K562 (cell line): ENCODE data around the gene SH3BP5. TPM values are rescaled to one million over a fixed set of nuclear protein-coding genes. Genes with fewer than 3 reads are reported as not detected.

Experiments
- ARID4B ChIP-seq: sonication (generic); formaldehyde crosslinking; IDR thresholded peaks from 2 replicates; pipeline ENCODE4 v1.8.0; 2022; ENCODE audit warnings: mild to moderate bottlenecking, missing genetic modification reagents
- BMI1 ChIP-seq: fragments of 150-350 bp; IDR thresholded peaks from 2 replicates; pipeline ENCODE4 v1.6.1; 2014; ENCODE audit warnings: low read length
- CBX2 ChIP-seq: fragments of 200-600 bp; sonication (generic); IDR thresholded peaks from one replicate; pipeline ENCODE4 v1.6.1; 2012; ENCODE audit warnings: mild to moderate bottlenecking, low read length, inconsistent platforms; ENCODE audit not compliant: insufficient read depth, poor library complexity, severe bottlenecking
- EP300 ChIP-seq: IDR thresholded peaks from 2 replicates; pipeline ENCODE4 v1.6.1; 2012; ENCODE audit warnings: low read length, improper control_type of control experiment
- GTF2A2 ChIP-seq: IDR thresholded peaks from 2 replicates; pipeline ENCODE4 v1.6.1; 2016; ENCODE audit warnings: mild to moderate bottlenecking, missing genetic modification characterization, missing compliant biosample characterization
- HES1 ChIP-seq: fragments of 450-650 bp; IDR thresholded peaks from 2 replicates; pipeline ENCODE4 v1.6.1; 2016; ENCODE audit warnings: low read depth, mild to moderate bottlenecking, moderate library complexity
- HOMEZ ChIP-seq: fragments of 250-450 bp; sonication (Bioruptor Pico); IDR thresholded peaks from 2 replicates; pipeline ENCODE4 v1.4.0; 2020; ENCODE audit warnings: mild to moderate bottlenecking, moderate library complexity
- JUN ChIP-seq, 2 experiments: sonication (generic) in 1 of 2; formaldehyde crosslinking in 1 of 2; IDR thresholded peaks; 2 replicates each; pipeline versions ENCODE4 v1.6.1 to v1.8.0; 2012 to 2022; ENCODE audit warnings: borderline replicate concordance in 2 of 2, mild to moderate bottlenecking in 2 of 2, improper control_type of control experiment in 1 of 2, low read depth in 1 of 2, low read length in 1 of 2, missing genetic modification reagents in 1 of 2
- MTA1 ChIP-seq: fragments of 450-650 bp; IDR thresholded peaks from 2 replicates; pipeline ENCODE4 v1.6.1; 2017; ENCODE audit warnings: borderline replicate concordance
- NEUROD1 ChIP-seq: fragments of 150-350 bp; IDR thresholded peaks from 2 replicates; pipeline ENCODE4 v1.6.1; 2014; ENCODE audit warnings: borderline replicate concordance, low read length, low read depth; ENCODE audit not compliant: partially characterized antibody
- POU5F1 ChIP-seq: fragments of 150-350 bp; IDR thresholded peaks from 2 replicates; pipeline ENCODE4 v1.6.1; 2014; ENCODE audit warnings: borderline replicate concordance, low read length, low read depth, mild to moderate bottlenecking; ENCODE audit not compliant: partially characterized antibody
- ZFP30 ChIP-seq: fragments of 250-450 bp; sonication (Bioruptor Pico); IDR thresholded peaks from 2 replicates; pipeline ENCODE4 v1.8.0; 2022; ENCODE audit warnings: moderate library complexity, mild to moderate bottlenecking, inconsistent platforms, borderline replicate concordance
- ZNF785 ChIP-seq: fragments of 250-450 bp; sonication (Bioruptor Pico); IDR thresholded peaks from 2 replicates; pipeline ENCODE4 v1.4.0; 2020; ENCODE audit warnings: mild to moderate bottlenecking
- polyA plus RNA-seq, 8 experiments: library from polyadenylated mRNA; depleted of rRNA in 4 of 8; stranded (reverse) in 5 of 8; unstranded in 3 of 8; fragments of >200 nt; fragmentation: Nextera tagmentation in 2 of 8; fragmentation: Illumina TruSeq in 1 of 8; extraction: Ambion mirVana in 2 of 8; extraction: Trizol in 1 of 8; gene quantifications; 2 replicates each; pipeline versions ENCODE4 v1.2.1 to v1.2.3, GENCODE V29; 2011 to 2014; ENCODE audit warnings: inconsistent platforms in 1 of 8, missing spikeins in 1 of 8
- total RNA-seq, 7 experiments: library from RNA; depleted of rRNA in 6 of 7; stranded (reverse); fragments of >200 nt in 6 of 7; fragmentation: Illumina TruSeq in 2 of 7; extraction: Trizol in 2 of 7; gene quantifications; 2 replicates each; pipeline versions ENCODE4 v1.2.1 to v1.2.3, GENCODE V29; 2011 to 2021; ENCODE audit warnings: low replicate concordance in 1 of 7

Gene SH3BP5
- total and polyA plus RNA-seq, 9 of the 15 experiments (the other 6 are each of a cell fraction or from before 2014, with no cell fraction given) = 2.9 to 29.0 (median 14.9) TPM

- no peak for TF ChIP-seq HOMEZ (CRISPR knock-in tag)
- TF ChIP-seq NEUROD1 = peak; percentile 30
- no peak for TF ChIP-seq HES1
- no peak for TF ChIP-seq ZNF785 (CRISPR knock-in tag)
- TF ChIP-seq ARID4B (CRISPR knock-in tag) = peak; percentile 76; the same call in 1 of the 2 replicates
- no peak for TF ChIP-seq CBX2
- no peak for TF ChIP-seq POU5F1
- no peak for TF ChIP-seq BMI1
- 0 out of 2 replicates have a peak, but pooled peaks have one; percentile 13 for TF ChIP-seq JUN (IDR thresholded peaks at IDR 0.05; ENCODE audit: borderline replicate concordance, low read depth, low read length)
- TF ChIP-seq JUN (CRISPR knock-in tag; IDR thresholded peaks at IDR 0.05; ENCODE audit: borderline replicate concordance) = no peak
- TF ChIP-seq GTF2A2 (tag) = no peak
- TF ChIP-seq EP300 = no peak
- no peak for TF ChIP-seq MTA1
- no peak for TF ChIP-seq ZFP30 (CRISPR knock-in tag)
Measured at GRCh38 chr3:15332405-15333098, at the start of gene SH3BP5 (continued).
